Suprapubic skin (tissue), 4 donors: ENCODE measurements around the gene CREG2.

Source experiments
- CTCF ChIP-seq, 2 donors: fragments of 200-600 bp in 1 of 2; fragments of 450-650 bp in 1 of 2; sonication (generic) in 1 of 2; IDR thresholded peaks; one replicate each; pipeline ENCODE4 v1.5.1; 2016 to 2019; ENCODE audit warnings: antibody characterized with exemption in 2 of 2, mild to moderate bottlenecking in 1 of 2, moderate library complexity in 1 of 2
- EP300 ChIP-seq: sonication (generic); formaldehyde crosslinking; IDR thresholded peaks from one replicate; pipeline ENCODE4 v1.6.1; 2017; ENCODE audit warnings: antibody characterized with exemption
- POLR2A ChIP-seq, 2 donors: fragments of 450-650 bp; IDR thresholded peaks; one replicate each; pipeline ENCODE4 v1.6.1; 2017; ENCODE audit warnings: antibody characterized with exemption in 2 of 2, mild to moderate bottlenecking in 2 of 2, moderate library complexity in 2 of 2
- POLR2AphosphoS5 ChIP-seq, 3 donors: sonication (generic); formaldehyde crosslinking; IDR thresholded peaks; one replicate each; pipeline ENCODE4 v1.6.1; 2017; ENCODE audit warnings: antibody characterized with exemption in 3 of 3

GRCh38 chr2:101418460-101419095, 31.3 kb upstream of the CREG2 start:
- no peak for TF ChIP-seq POLR2A (IDR thresholded peaks at IDR 0.05)
- TF ChIP-seq CTCF (IDR thresholded peaks at IDR 0.05): no peak
- no peak for TF ChIP-seq POLR2AphosphoS5 (IDR thresholded peaks at IDR 0.05)
- TF ChIP-seq EP300: no peak
